Memory B cell (primary cell): Measurements from ENCODE around the gene SSU72.
A peak's percentile ranks its signal among the peaks of the same experiment; 100 is the strongest.
"Not testable (repeated sequence)": the region's sequence is repeated elsewhere in the genome, so short reads cannot be mapped to it uniquely, and the experiment has no call there.

Experiments
- ATAC-seq: fragments of 150-1000 bp; cut with Tn5 transposase; 2 replicates; pipeline ENCODE4 v1.10.0; 2021; ENCODE audit warnings: low read depth, mild to moderate bottlenecking, moderate library complexity
- DNase-seq, 2 donors: peaks; one replicate each; pipeline ENCODE4 v3.0.0; 2022; ENCODE audit warnings: low spot score in 2 of 2
- H3K27ac Mint-ChIP-seq: one replicate; pipeline ENCODE4 v1.8.0; 2022; ENCODE audit warnings: mild to moderate bottlenecking, moderate library complexity, mixed read lengths
- H3K27me3 Mint-ChIP-seq: one replicate; pipeline ENCODE4 v1.8.0; 2022; ENCODE audit warnings: mixed read lengths
- H3K36me3 Mint-ChIP-seq: one replicate; pipeline ENCODE4 v1.8.0; 2022; ENCODE audit warnings: mild to moderate bottlenecking, mixed read lengths
- H3K4me1 Mint-ChIP-seq: one replicate; pipeline ENCODE4 v1.8.0; 2022; ENCODE audit warnings: mixed read lengths
- H3K4me3 Mint-ChIP-seq: one replicate; pipeline ENCODE4 v1.8.0; 2022; ENCODE audit warnings: mild to moderate bottlenecking, moderate library complexity, mixed read lengths
- H3K9me3 Mint-ChIP-seq: one replicate; pipeline ENCODE4 v1.8.0; 2022; ENCODE audit warnings: mixed read lengths

The SSU72 gene

DNA sequence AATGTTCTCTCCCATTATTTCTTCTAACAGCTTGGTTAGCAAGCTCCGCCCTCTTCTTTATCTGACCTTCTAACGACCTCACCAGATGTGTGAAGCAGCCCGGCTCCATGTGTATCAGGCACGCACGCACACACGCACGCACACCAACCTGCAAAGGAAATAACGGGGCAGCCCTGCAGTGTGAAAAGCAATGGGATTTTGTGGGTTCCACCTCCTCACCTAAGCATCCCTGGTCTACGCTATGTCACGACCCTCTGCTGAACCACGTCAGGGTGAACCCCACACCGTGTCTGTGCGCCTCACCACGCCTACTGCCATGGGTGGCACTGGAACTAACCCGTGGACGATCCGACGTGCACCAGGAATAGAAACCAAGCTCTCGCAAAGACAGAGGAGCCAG is 10.4 kb downstream of the SSU72 start:
- H3K36me3 Mint-ChIP-seq: peaks cover 21% of the 10 kb centered on the region
- no peaks in the 10 kb centered on the region for H3K27me3 Mint-ChIP-seq
- no peaks in the 10 kb centered on the region for H3K9me3 Mint-ChIP-seq

DNA sequence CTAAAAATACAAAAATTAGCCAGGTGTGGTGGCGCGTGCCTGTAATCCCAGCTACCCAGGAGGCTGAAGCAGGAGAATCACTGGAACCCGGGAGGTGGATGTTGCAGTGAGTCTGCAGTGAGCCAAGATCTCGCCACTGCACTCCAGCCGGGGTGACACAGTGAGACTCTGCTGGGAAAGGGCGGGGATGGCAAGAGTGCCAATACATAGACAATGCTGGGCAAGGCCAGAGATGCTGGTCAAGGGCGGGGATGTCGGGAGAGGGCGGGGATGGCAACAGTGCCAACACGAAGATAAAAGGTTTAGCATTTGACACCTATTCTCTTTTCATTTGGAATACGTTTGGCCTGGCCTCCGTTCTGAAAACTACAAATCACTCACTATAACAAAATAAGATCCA is 11.0 kb downstream of the SSU72 start:
- Mint-ChIP-seq H3K27ac (no peak overlapping the region), H3K36me3 (peaks cover 21% of the 10 kb centered on the region), H3K27me3 (no peaks in the 10 kb centered on the region), H3K9me3 (no peaks in the 10 kb centered on the region), H3K4me3 (no peak overlapping the region), H3K4me1 (peaks cover 13% of the 10 kb centered on the region)
- ATAC-seq (no peak), DNase-seq (no peak)

More for the DNA sequence above, 10.4 kb downstream of the SSU72 start:
- H3K27ac Mint-ChIP-seq: peak overlapping the region; percentile 65
- H3K4me1 Mint-ChIP-seq: peaks cover 12% of the 10 kb centered on the region
- H3K4me3 Mint-ChIP-seq: no peak overlapping the region
- DNase-seq (no peak), ATAC-seq (no peak)

DNA sequence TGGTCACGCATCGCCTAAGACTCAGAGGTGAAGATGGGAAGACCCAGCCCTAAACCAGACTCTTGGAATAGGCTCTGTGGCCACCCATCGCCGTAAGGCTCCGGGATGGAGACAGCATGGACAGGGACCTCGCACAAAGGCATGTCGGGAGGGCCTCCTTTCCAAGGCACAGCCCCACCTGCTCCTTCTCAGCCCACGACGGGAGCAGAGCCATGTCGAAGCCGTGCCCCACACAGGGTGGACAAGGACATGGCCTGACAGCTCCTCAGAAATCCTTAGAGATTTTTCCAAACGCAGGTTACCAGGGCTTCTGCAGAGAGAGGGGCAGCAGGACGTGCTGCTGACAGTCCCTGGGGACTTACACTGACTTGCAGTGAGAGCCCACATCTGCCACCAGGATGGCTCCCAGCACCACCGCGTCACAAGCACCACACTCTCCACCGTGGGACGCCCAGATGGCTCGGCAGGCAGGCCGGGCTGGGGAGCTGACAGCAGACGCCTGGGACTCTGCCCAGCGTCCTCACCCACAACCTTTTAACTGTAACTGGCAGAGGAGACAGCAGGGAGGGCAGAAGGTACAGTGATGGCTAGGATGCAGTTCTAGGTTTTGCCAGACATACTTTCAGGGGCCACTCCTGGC is 12.0 kb downstream of the SSU72 start:
- ATAC-seq (no peak), DNase-seq (no peak)
- H3K4me3 Mint-ChIP-seq: no peak overlapping the region
- no peaks in the 10 kb centered on the region for H3K9me3 Mint-ChIP-seq
- peaks cover 15% of the 10 kb centered on the region for H3K4me1 Mint-ChIP-seq
- no peaks in the 10 kb centered on the region for H3K27me3 Mint-ChIP-seq
- no peak overlapping the region for H3K27ac Mint-ChIP-seq
- H3K36me3 Mint-ChIP-seq: peaks cover 21% of the 10 kb centered on the region

DNA sequence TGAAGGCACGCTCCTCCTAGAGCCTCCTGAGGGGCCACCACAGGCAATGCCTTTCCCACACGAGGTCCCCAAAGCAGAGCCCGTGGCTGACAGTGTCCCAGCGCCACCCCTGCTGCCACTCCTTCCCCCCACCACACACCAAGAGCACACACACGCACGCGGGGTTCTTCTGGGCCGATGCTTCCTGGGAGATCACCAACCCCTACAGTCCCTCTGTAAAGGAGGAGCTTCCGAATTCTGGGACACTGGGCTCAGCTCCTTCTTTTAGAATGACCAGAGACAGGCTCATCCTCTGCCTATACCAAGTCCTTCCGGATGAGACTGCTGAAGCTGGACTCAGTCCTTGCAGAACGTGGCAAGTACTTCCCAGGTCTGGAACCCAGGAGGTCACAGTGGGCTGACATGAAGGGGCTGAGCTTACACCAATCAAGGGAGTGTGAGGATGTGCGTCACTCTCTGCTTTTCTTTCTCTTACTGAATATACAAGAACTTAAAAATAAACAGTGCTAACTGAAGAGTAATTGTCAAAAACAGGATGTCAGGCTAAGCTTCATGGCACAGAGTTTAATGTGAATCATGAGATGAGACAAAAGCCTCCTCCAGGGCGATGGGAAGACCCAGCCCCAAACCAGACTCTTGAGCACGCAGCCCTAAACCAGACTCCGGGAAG is 12.7 kb downstream of the SSU72 start:
- ATAC-seq (no peak), DNase-seq (no peak)
- H3K4me3 Mint-ChIP-seq: no peak overlapping the region
- no peaks in the 10 kb centered on the region for H3K9me3 Mint-ChIP-seq
- H3K27ac Mint-ChIP-seq: peak overlapping the region; percentile 84
- H3K4me1 Mint-ChIP-seq: peaks cover 8% of the 10 kb centered on the region
- peaks cover 21% of the 10 kb centered on the region for H3K36me3 Mint-ChIP-seq
- no peaks in the 10 kb centered on the region for H3K27me3 Mint-ChIP-seq

DNA sequence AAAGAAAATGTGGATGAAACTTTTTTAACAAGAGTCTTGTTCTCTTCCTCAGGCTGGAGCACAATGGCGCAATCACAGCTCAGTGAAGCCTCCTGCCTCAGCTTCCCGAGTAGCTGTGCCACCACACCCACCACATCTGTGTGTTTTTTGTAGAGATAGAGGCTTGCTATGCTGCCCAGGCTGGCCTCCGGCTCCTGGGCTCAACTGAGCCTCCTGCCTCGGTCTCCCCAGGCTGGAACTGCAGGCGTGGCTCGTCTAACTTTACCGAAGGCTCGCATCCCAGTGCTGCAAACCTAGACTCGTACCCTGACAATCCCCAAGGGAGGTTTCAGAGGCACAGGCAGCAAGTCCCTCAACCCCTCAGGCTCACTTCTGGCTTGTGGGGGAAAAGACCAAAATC is 14.5 kb downstream of the SSU72 start:
- Mint-ChIP-seq H3K27me3 (no peaks in the 10 kb centered on the region), H3K4me1 (peaks cover 9% of the 10 kb centered on the region), H3K4me3 (no peak overlapping the region)

DNA sequence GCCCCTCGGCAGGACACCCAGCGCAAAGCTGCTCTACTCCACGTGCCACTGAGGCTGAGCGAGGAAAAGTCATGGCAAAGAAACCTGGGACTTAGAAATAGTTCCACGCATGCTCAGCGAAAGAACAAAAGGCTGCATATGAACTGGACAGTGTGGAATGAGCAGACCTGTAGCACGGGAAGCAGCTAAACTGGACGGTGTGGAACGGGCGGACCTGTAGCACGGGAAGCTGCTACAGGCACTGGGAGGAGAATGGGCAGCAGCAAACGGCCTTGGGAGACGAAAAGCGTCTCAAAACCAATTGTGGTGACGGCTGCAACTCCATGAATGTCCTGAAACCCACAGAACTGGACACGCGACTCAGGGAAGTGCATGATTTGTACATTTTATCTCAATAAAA is 15.6 kb downstream of the SSU72 start:
- Mint-ChIP-seq H3K4me3 (no peak overlapping the region), H3K27me3 (no peaks in the 10 kb centered on the region), H3K9me3 (no peaks in the 10 kb centered on the region), H3K27ac (peak overlapping the region; percentile 31), H3K36me3 (peaks cover 10% of the 10 kb centered on the region), H3K4me1 (peaks cover 5% of the 10 kb centered on the region)
- ATAC-seq (no peak), DNase-seq (no peak)

More for the DNA sequence above, 14.5 kb downstream of the SSU72 start:
- DNase-seq (no peak), ATAC-seq (no peak)
- Mint-ChIP-seq H3K9me3 (no peaks in the 10 kb centered on the region), H3K27ac (no peak overlapping the region), H3K36me3 (peaks cover 19% of the 10 kb centered on the region)

DNA sequence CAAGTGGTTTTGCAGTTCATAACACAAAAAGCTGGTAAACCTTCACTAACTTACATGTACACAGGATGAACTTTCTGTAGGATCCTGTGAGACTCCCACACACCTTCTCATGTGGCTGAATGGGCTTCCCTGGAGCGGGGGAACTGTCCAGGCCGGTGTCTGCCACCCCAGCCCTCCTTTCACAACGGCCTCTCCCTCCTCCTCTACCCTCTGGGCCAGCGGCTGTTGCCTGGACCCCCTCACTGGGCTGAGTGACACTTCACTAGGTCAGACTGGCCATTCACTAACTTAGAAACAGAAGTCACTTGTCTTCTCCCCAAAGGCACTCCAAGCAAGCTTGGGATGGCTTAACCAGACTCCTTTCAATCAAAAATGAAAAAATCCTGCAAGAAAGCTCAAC is 16.1 kb downstream of the SSU72 start:
- H3K36me3 Mint-ChIP-seq: peaks cover 5% of the 10 kb centered on the region
- no peaks in the 10 kb centered on the region for H3K9me3 Mint-ChIP-seq
- H3K27me3 Mint-ChIP-seq: no peaks in the 10 kb centered on the region
- ATAC-seq: no peak
- peaks cover 5% of the 10 kb centered on the region for H3K4me1 Mint-ChIP-seq
- peak overlapping the region; percentile 31 for H3K27ac Mint-ChIP-seq
- DNase-seq: no peak
- no peak overlapping the region for H3K4me3 Mint-ChIP-seq

DNA sequence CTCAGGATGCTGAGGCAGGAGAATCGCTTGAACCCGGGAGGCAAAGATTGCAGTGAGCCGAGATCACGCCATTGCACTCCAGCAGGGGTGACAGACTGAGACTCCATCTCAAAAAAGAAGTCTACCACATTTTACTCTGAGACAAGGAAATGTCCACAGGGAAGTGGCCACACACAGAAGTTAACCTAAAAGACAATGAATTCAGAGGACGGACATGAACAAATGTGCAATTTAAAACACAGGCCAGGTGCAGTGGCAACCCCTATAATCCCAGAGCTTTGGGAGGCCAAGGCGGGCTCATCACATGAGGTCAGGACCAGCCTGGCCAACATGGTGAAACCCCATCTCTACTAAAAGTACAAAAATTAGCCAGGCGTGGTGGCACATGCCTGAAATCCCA is 17.0 kb downstream of the SSU72 start:
- H3K4me3 Mint-ChIP-seq, H3K27ac Mint-ChIP-seq, H3K36me3 Mint-ChIP-seq, H3K4me1 Mint-ChIP-seq, H3K27me3 Mint-ChIP-seq, ATAC-seq, H3K9me3 Mint-ChIP-seq, DNase-seq: not testable (repeated sequence)

DNA sequence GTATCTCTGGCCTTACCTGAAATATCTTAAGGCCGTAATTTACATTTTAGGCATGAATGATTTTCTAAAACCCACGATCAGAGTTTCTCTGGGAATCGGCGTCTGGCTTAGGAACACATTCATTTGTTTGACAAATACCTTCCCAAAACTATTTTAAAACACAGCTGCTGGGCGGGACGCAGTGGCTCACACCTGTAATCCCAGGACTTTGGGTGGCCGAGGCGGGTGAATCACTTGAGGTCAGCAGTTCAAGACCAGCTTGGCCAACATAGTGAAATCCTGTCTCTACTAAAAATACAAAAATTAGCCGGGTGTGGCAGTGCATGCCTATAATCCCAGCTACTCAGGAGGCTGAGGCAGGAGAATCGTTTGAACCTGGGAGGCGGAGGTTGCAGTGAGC is 17.7 kb downstream of the SSU72 start:
- not testable (repeated sequence) for ATAC-seq, H3K4me3 Mint-ChIP-seq, H3K27ac Mint-ChIP-seq, H3K9me3 Mint-ChIP-seq, H3K27me3 Mint-ChIP-seq, H3K36me3 Mint-ChIP-seq, H3K4me1 Mint-ChIP-seq, DNase-seq

DNA sequence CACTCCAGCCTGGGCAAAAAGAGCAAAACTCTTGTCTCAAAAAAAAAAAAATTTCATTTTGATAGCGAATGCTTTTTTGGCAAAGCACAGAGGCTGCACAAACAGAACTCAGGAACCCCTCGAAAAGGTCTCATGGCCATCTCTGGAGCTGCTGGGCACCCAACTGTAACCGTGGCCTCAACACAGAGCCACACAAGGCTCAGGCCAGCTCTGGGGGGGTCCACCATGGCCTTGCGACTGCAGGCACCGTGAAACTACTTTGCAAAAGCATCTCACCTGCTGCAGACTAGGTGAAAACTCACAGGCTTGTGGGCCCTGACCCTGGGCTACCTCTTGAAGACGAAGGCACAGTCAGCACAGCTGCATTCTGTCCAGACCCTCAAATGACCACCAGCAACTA is 18.2 kb downstream of the SSU72 start:
- no peak overlapping the region for H3K27ac Mint-ChIP-seq
- H3K27me3 Mint-ChIP-seq: no peaks in the 10 kb centered on the region
- H3K4me3 Mint-ChIP-seq: no peak overlapping the region
- H3K4me1 Mint-ChIP-seq: peaks cover 5% of the 10 kb centered on the region
- H3K36me3 Mint-ChIP-seq: no peaks in the 10 kb centered on the region
- no peaks in the 10 kb centered on the region for H3K9me3 Mint-ChIP-seq
- no peak for DNase-seq
- ATAC-seq: no peak

DNA sequence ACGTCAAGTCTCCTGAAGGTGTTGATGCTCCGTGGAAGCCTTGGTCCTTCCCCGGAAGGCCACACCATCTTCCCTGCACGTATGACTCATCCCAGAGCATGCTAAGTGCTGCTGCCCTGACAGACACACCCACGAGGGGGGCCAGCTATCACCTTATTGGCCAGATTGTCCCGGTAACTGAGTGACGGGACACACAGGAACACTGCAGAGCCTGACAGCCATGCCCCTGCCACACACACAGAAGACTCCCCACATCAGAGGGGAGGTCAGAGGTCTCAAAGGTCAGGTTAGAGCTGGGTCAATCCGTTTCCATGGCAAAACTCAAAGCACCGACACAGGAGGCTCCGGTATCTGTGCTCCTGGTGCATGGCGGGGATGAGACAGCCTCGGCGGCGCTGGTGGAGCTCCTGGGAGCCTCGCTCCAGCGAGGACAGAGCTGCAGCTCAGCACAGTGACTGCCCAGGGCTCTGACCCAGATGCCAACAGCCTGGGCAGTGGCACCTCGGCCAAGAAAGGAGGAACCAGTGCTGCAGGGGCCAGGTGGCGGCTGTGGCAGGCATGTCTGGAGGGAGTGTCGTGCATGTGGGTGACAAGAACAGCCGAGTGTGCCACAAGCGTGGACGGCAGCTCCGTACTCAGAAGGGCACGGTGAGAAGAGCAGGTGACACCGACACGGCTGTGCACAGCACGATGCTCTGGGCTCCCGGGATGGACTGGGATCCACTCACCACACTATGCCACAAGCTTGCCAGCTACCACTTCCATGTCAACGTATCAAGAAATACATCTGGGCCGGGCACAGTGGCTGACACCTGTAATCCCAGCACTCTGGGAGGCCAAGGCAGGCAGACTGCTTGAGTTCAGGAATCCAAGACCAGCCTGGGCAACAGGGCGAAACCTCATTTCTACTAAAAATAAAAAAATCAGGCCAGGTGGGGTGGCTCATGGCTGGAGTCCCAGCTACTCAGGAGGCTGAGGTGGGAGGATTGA is 19.4 kb downstream of the SSU72 start:
- Mint-ChIP-seq H3K4me1 (peaks cover 5% of the 10 kb centered on the region), H3K36me3 (no peaks in the 10 kb centered on the region), H3K4me3 (no peak overlapping the region), H3K27ac (no peak overlapping the region), H3K27me3 (no peaks in the 10 kb centered on the region), H3K9me3 (no peaks in the 10 kb centered on the region)
- ATAC-seq: no peak
- DNase-seq: no peak

DNA sequence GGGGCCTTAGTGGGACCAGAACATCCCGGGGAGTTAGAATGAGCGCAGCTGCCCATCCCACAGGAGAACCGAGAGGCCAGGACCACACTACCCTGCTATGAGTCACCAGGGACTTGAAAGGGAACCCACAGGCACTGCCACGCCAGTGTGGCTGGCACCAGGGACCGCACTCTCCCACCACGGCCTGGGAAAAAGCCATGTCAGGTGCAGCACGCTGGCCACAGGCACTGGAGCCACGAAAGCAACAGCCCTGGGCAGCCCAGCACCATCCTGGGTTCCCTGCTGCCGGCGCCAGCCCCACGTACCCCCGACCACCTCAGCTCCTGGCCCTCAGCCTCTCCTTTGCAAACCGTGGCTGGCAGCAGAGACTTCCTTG is 20.1 kb downstream of the SSU72 start:
- Mint-ChIP-seq H3K9me3 (no peaks in the 10 kb centered on the region), H3K27ac (no peak overlapping the region), H3K27me3 (no peaks in the 10 kb centered on the region), H3K36me3 (no peaks in the 10 kb centered on the region), H3K4me1 (peaks cover 5% of the 10 kb centered on the region), H3K4me3 (no peak overlapping the region)
- ATAC-seq (no peak), DNase-seq (no peak)

DNA sequence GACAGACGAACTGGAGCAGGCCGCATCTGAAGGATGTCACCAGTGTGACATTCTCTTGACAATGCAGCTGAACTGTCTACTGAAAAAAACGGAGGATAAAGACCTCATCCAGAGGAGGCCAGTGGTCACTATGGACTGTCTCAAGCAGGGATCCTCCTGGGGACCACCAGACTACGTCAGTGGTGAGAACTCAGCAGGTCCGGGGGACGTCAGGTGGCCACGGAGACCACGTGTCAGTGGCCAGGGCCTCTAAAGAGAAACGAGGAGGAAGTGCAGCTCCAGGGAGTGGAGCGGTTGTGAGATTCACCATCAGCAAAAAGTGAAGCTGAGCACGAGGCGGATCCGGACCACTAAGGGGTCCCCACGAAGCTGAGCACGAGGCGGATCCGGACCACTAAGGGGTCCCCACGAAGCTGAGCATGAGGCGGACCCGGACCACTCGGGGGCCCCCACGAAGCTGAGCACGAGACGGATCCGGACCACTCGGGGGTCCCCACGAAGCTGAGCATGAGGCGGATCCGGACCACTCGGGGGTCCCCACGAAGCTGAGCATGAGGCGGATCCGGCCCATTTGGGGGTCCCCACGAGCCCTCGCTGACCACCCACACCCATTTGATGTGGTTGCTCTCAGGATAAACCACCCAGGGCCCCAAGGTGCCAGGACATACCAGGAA is 20.7 kb downstream of the SSU72 start:
- H3K27ac Mint-ChIP-seq: no peak overlapping the region

DNA sequence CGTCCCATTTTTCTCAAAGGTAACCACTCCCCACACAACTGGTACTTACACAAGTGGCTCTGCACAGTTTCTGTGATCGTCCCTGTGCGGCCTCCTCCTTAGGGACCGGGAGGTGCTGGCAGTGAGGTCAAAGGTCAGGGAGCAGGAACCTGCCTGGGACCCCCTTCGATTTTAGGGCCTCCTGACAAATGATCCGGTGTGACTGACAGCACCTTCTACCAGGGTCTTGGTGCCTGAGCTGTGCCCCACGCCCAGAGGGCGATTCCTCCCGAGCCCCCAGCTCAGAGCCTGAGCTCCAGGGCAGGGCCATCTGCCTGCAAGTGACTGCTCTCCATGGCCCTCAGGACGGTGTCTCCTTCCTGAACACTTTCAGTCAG is 22.4 kb downstream of the SSU72 start:
- no peak overlapping the region for H3K4me3 Mint-ChIP-seq
- H3K9me3 Mint-ChIP-seq: no peaks in the 10 kb centered on the region
- H3K27ac Mint-ChIP-seq: no peak overlapping the region
- no peak for DNase-seq
- peaks cover 2% of the 10 kb centered on the region for H3K4me1 Mint-ChIP-seq
- no peaks in the 10 kb centered on the region for H3K36me3 Mint-ChIP-seq
- no peak for ATAC-seq
- H3K27me3 Mint-ChIP-seq: no peaks in the 10 kb centered on the region

More for the DNA sequence above, 20.7 kb downstream of the SSU72 start:
- H3K4me1 Mint-ChIP-seq: peaks cover 5% of the 10 kb centered on the region
- H3K4me3 Mint-ChIP-seq: no peak overlapping the region
- no peaks in the 10 kb centered on the region for H3K9me3 Mint-ChIP-seq
- H3K27me3 Mint-ChIP-seq: no peaks in the 10 kb centered on the region
- no peaks in the 10 kb centered on the region for H3K36me3 Mint-ChIP-seq
- no peak for ATAC-seq
- no peak for DNase-seq
